SIG-M5 (cell line): ENCODE data around the gene MAP6D1.
"Not testable (repeated sequence)": the region's sequence is repeated elsewhere in the genome, so short reads cannot be mapped to it uniquely, and the experiment has no call there.

Experiments used
- DNase-seq: peaks from one replicate; lab custom pipeline; 2025; lab: John Stamatoyannopoulos, UW

MAP6D1 gene

GRCh38 chr3:183799461-183799860, 25.9 kb downstream of the MAP6D1 start:
- no peak for DNase-seq

DNA sequence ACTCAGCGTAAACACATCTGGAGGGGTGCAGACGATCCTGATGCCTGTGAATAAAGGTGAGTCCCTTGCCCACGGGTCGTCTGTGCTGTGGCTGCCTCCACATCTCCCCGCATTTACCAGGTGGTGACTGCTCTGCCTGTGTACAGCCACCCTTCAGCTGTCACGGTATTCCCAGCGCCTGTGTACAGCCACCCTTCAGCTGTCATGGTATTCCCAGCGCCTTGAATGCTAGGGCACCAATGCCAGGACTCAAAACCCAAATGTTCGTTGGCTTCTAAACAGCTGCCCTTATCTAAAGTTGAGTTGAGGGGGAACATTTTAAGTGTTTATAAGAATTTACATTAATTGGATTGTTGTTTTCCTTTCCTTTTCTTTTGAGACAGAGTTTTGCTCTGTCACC, 27.4 kb downstream of the MAP6D1 start:
- no peak for DNase-seq

GRCh38 chr3:183796372-183796771, 29.0 kb downstream of the MAP6D1 start:
- DNase-seq, result no peak

GRCh38 chr3:183794452-183794851, 30.9 kb downstream of the MAP6D1 start:
- no peak for DNase-seq

DNA sequence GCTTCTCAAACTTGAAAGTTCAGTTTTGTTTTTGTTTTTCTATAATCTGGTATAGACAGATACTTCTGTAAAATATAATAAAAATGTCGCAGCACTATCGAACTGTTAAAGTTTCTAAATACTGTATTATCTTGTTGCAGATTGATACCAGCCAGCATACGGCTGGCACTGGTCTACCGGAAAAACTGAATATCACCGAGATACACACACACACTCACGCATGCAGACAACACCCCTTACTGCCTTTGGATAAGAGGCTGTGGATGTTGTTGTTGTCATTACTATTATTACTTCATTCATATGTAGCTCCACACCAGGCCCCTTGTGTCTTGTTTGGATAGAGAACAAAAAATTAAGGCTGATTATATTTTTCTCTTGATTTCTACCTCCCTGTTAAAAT, 32.4 kb downstream of the MAP6D1 start:
- no peak for DNase-seq

DNA sequence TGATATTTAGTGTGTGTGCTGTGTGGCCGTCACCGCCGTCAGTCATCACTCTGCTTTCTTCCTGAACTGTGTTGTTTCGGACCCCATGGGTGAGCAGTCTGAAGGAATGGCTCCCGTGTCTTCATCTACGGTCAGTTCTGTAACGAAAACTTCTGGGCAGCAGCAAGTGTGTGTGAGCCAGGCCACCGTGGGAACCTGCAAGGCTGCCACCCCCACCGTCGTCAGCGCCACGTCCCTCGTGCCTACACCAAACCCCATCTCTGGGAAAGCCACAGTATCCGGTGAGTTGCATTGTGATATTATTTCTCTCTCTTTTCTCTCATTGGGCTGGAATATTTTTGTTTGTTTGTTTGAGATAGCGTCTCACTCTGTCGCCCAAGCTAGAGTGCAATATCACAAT, 34.7 kb downstream of the MAP6D1 start:
- no peak for DNase-seq

DNA sequence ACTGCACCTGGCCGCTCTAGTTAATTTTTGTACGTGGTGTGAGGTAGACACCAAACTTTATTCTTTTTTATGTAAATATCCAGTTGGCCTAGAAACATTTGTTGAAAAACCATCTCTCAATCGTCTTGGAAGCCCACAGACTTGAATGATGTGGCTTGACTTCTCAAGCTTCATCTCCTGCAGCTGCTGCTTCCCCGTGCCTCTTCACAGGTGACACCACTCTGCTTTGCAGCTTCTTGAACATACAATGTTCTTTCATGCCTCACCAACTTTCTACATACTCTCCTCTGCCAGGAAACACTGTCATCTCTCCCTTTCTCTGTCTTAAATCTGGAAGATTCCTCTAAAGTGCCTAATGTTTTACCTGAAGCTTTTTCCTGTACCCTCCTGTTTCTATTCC, 35.6 kb downstream of the MAP6D1 start:
- DNase-seq, result no peak

GRCh38 chr3:183784503-183784902, 40.9 kb downstream of the MAP6D1 start:
- DNase-seq, result not testable (repeated sequence)

DNA sequence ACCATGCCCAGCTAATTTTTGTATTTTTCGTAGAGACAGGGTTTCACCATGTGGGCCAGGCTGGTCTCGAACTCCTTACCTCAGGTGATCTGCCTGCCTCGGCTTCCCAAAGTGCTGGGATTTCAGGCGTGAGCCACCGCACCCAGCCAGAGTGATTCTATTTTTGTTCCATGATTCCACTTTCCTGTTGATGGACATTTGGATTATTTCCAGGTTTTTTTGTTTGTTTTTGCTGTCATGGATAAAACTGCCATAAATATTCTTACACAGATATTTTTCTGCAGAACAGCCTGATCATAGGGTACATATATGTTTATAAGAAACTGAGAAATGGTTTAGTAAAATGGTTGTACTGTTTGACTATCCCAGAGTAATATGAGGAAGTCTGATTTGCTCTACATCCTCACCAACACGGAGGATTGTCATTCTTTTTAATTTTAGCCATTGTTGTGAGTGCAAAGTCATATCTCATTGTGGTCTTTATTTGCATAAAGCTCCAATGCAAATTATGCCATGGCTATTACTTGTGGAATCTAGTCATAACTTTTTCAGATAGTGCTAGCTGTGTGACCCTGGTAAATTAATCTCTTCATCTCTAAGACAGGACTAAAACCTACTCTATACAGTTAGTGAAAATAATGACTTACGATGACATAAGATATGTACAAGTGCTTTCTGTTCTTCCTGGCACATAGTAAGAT, 42.7 kb downstream of the MAP6D1 start:
- DNase-seq, result no peak

DNA sequence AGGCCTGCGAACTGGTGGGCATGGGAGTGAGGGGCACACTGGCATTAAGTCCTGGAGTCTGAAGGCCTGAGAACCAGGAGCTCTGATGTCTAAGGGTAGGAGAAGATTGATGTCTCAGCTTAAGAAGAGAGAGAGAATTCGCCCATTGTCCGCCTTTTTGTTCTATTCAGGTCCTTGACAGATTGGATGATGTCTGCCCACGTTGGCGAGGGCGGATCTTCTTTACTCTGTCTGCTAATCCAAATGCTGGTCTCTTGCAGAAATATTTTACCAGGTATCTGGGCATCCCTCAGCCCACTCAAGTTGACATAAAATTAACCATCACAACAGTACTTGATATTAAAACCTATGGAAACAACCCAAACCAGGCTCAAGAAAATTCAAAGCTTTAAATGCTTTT, 44.1 kb downstream of the MAP6D1 start:
- no peak for DNase-seq

DNA sequence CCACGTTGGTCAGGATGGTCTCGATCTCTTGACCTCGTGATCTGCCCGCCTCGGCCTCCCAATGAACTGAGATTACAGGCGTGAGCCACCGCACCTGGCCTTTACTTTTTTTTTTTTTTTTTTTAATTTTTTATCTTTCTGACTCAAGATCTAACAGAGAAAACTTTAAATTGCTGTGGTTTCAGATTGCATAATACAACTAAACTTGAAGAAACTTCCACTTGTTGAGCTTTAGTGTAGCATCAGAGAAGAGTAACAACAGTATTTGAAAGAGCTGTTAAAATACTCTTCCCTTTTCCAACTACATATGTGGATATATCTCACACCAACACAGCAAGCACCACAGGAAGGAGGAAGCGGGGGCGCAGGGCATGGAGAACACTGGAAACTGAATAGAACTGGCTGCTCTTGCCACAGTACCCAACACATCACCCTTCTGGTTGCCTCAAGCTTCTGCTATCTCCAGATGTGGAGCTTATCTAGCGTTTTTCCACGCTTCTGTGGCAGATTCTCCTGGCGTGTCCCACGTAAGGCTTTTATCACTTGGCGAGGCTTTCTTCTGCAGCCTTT, 45.4 kb downstream of the MAP6D1 start:
- DNase-seq, result peak; percentile 49

- no peak for DNase-seq
These were observed 48.3 kb downstream of the MAP6D1 start for GRCh38 chr3:183777016-183777618.

DNA sequence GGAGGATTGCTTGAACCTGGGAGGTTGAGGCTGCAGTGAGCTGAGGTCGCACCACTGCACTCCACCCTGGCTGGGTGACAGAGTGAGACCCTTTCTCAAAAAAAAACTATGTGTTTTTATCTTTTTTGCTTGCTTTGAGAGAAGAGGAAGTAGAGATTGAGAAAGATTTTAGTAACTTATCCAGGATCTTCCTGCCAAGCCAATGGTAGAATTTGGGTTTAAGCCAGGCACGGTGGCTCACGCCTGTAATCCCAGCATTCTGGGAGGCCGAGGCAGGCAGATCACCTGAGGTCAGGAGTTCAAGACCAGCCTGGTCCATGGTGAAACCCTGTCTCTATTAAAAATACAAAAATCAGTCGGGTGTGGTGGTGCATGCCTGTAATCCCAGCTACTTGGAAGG, 48.9 kb downstream of the MAP6D1 start:
- not testable (repeated sequence) for DNase-seq

GRCh38 chr3:183775781-183776180, 49.6 kb downstream of the MAP6D1 start:
- no peak for DNase-seq

DNA sequence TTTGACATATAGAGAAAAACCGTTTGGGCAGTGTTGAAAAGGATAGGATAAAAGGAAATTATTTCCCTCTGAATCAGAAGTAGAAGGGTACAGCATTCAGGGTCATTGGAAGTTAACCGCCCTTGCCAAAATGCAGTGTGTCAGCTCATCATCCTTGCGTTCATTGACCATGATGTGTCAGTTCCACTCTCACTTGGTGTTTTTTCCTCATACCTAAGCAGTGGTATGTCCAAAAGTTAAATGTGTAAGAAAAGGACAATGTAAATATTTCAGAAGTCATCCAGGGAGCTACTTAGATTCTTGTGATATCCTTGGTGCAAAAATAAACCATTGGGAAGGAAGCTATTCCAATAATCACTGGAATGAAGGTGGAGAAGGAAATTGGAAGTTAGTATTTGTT, 50.7 kb downstream of the MAP6D1 start:
- no peak for DNase-seq

- no peak for DNase-seq
These were observed 55.9 kb downstream of the MAP6D1 start for GRCh38 chr3:183769453-183769852.

GRCh38 chr3:183768114-183768513, 57.3 kb downstream of the MAP6D1 start:
- no peak for DNase-seq

- DNase-seq, result no peak
These were observed 58.4 kb downstream of the MAP6D1 start for GRCh38 chr3:183766745-183767606.

DNA sequence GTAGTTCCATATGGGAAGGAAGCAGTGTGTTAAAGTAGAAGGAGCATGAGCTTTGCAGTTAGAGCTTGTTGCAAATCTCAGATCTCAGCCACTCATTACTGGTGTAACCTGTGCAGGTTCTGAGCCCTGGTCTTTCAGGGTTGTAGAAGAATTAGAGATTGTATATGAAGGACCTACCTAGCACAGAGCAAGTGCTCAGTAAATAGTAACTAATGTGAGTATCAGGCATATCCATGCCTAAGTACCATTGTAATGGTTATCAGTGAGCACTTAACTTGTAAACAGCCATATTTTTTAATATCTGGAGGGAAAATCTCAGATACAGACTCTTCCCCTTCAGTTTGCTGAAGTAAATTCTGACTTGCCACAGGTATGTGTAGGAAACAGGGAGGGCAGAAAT, 59.3 kb downstream of the MAP6D1 start:
- DNase-seq, result no peak
